ENCODE data around the gene LHX3. TPM values are rescaled to one million over a fixed set of nuclear protein-coding genes. Genes with fewer than 3 reads are reported as not detected.
A peak's percentile ranks its signal among the peaks of the same experiment; 100 is the strongest.

Gene LHX3
- total and polyA plus RNA-seq, 2 experiments from 2014 or later: not detected

DNA sequence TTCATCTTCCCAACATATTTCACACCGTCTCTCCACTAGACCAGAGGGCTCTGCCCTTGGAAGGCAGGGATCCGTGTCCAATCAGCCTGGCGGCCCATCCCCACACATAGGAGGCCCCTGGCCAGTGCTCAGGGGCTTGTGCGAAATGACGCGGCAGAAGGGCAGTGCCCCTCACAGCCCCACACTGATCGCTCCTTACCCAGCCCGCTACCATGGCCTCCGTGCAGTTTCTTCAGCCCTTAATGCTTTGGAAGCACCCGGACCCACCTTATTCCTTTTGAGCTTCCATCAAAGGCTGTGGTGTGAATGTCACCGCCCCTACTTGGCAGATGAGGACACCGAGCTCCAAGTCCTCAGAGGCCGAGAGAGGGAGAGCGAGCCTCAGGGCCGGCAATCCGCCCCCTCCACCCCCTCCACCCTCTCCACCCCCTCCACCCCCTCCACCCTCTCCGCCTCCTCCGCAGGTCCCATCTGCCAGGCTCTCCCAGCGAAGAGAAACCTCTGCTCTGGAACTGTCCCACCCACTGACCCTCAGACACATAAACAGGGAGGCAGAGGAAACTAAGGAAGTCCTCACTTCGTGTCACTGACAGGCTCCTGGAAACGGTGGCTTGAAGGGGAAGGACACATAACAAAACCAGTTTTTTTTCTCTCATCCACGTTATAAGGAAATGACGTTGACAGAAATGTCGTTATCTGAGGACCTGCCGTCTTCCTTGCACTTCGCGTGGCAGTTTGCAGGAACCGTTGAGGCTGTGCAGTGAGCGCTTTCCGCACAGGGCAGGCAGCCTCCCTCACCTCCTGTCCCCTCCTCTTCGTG lies 26.8 kb upstream of the LHX3 start:
- Histone ChIP-seq H3K27me3 (no peaks in the 10 kb centered on the region), H3K4me1 (ENCODE audit: low read depth) (peaks cover 8% of the 10 kb centered on the region), H3K4me3 (no peak overlapping the region), H3K9me3 (ENCODE audit: low read depth) (no peaks in the 10 kb centered on the region), H3K27ac (no peak overlapping the region), H3K36me3 (no peaks in the 10 kb centered on the region)
- DNase-seq (ENCODE audit: low read depth in 1 of 2, low spot score in 1 of 2): no peak
- TF ChIP-seq CTCF (IDR thresholded peaks at IDR 0.05; ENCODE audit: low read depth, low read length): no peak

GRCh38 chr9:136230773-136231172 lies 25.8 kb upstream of the LHX3 start:
- H3K4me1 ChIP-seq (ENCODE audit: low read depth): peaks cover 8% of the 10 kb centered on the region
- H3K4me3 ChIP-seq: no peak overlapping the region
- no peaks in the 10 kb centered on the region for H3K9me3 ChIP-seq (ENCODE audit: low read depth)
- DNase-seq (ENCODE audit: low read depth in 1 of 2, low spot score in 1 of 2): no peak
- H3K36me3 ChIP-seq: no peaks in the 10 kb centered on the region
- no peak overlapping the region for H3K27ac ChIP-seq
- H3K27me3 ChIP-seq: no peaks in the 10 kb centered on the region
- TF ChIP-seq CTCF (IDR thresholded peaks at IDR 0.05; ENCODE audit: low read depth, low read length): no peak

DNA sequence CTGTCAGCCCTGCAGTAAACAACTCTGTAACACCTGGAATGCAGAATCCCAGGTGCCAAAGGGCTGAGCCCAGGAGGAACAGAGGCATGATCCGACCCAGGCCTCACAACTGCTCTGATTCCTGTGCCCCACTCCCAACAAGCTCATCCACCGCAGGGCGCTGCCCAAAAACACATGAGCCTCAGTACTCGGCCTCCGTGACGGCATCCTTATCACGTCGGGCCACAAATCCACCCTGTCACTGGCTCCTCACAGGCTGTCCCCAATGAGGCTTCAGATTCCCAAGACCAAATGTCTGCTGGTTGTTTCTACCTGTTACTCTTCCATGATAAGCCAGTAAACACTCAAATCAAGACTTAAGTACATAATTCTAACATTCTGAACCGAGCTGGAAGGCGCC lies 25.4 kb upstream of the LHX3 start:
- DNase-seq (ENCODE audit: low read depth in 1 of 2, low spot score in 1 of 2): no peak
- Histone ChIP-seq H3K27ac (no peak overlapping the region), H3K36me3 (no peaks in the 10 kb centered on the region), H3K4me1 (ENCODE audit: low read depth) (peaks cover 8% of the 10 kb centered on the region), H3K4me3 (no peak overlapping the region), H3K27me3 (no peaks in the 10 kb centered on the region), H3K9me3 (ENCODE audit: low read depth) (no peaks in the 10 kb centered on the region)
- TF ChIP-seq CTCF (IDR thresholded peaks at IDR 0.05; ENCODE audit: low read depth, low read length): no peak

- Histone ChIP-seq H3K36me3 (no peaks in the 10 kb centered on the region), H3K4me1 (ENCODE audit: low read depth) (peaks cover 8% of the 10 kb centered on the region), H3K9me3 (ENCODE audit: low read depth) (no peaks in the 10 kb centered on the region), H3K27me3 (no peaks in the 10 kb centered on the region), H3K27ac (no peak overlapping the region), H3K4me3 (no peak overlapping the region)
- DNase-seq (ENCODE audit: low read depth in 1 of 2, low spot score in 1 of 2): no peak
- no peak for TF ChIP-seq CTCF (IDR thresholded peaks at IDR 0.05; ENCODE audit: low read depth, low read length)
Measured at GRCh38 chr9:136229096-136230065, 24.5 kb upstream of the LHX3 start.

DNA sequence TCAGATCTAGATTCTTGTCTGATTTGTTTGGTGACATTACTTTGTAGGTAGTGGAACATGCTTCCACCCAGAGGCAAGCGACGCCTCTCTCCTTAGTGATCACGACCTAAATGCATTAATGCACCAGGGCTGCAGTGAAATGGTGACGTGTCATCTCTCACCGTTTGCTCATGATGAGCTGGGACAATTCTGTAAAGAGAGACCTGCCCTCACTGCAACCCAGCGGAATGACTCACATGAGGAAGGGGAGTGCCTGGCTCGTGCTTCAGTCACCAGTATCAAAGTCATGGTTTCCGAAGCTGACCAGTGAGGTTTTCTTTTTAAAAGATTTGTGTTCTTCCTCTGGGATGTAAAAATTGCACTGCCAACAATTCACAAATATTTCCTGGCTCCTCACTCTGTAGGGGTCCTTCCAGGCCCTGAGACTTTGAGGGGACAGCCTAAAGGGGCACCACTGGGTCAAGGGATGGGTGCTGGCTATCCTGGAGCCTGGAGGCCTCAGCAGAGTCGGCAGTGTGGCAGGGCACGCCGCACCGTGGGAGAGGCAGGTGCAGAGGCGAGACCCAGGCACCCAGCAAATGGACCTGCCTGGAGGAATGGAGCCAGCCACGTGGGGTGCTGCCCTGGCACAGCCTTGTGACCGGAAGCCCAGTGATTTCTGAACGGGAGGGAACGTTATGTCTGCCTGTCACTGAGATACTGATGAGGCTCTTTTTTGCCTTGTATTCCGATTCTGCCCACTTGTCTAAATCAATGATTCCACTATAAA lies 23.4 kb upstream of the LHX3 start:
- Histone ChIP-seq H3K9me3 (ENCODE audit: low read depth) (no peaks in the 10 kb centered on the region), H3K27me3 (no peaks in the 10 kb centered on the region), H3K36me3 (no peaks in the 10 kb centered on the region), H3K27ac (no peak overlapping the region), H3K4me1 (ENCODE audit: low read depth) (peaks cover 5% of the 10 kb centered on the region), H3K4me3 (no peak overlapping the region)
- TF ChIP-seq CTCF (IDR thresholded peaks at IDR 0.05; ENCODE audit: low read depth, low read length): no peak
- DNase-seq (ENCODE audit: low read depth in 1 of 2, low spot score in 1 of 2): peak in 1 of 2 donors; percentile 40
